Natural killer cell (primary cell): ENCODE results near the gene ZNF618. TPM values are rescaled to one million over a fixed set of nuclear protein-coding genes. Genes with fewer than 3 reads are reported as not detected.
A peak's percentile ranks its signal among the peaks of the same experiment; 100 is the strongest.

Source experiments
- ATAC-seq, 3 donors: fragments of 150-1000 bp in 2 of 3; fragments of 200-7000 bp in 1 of 3; cut with Tn5 transposase; 1 replicate in 1 of 3; 2 replicates in 2 of 3; pipeline ENCODE4 v1.10.0; 2021; ENCODE audit warnings: mild to moderate bottlenecking in 2 of 3, moderate library complexity in 2 of 3
- DNase-seq, 2 donors: peaks; one replicate each; pipeline versions ENCODE4 v3.0.0 to v3.0.0-alpha.2; 2013 to 2021; ENCODE audit warnings: mixed read lengths in 1 of 2
- H3K27ac ChIP-seq: one replicate; pipeline ENCODE4 v1.5.1; 2013; ENCODE audit warnings: mild to moderate bottlenecking, low read length
- H3K27me3 ChIP-seq: one replicate; pipeline ENCODE4 v1.6.1; 2013; ENCODE audit warnings: low read length; ENCODE audit not compliant: control insufficient read depth, insufficient read depth
- H3K36me3 ChIP-seq: one replicate; pipeline ENCODE4 v1.6.1; 2013; ENCODE audit warnings: low read length; ENCODE audit not compliant: control insufficient read depth, insufficient read depth
- H3K4me1 ChIP-seq: one replicate; pipeline ENCODE4 v1.6.1; 2013; ENCODE audit warnings: low read length; ENCODE audit not compliant: control insufficient read depth, insufficient read depth
- H3K4me3 ChIP-seq: one replicate; pipeline ENCODE4 v1.5.1; 2013; ENCODE audit warnings: low read length
- H3K9me3 ChIP-seq: one replicate; pipeline ENCODE4 v1.6.1; 2013; ENCODE audit warnings: low read length; ENCODE audit not compliant: control insufficient read depth, insufficient read depth
- H3K27ac Mint-ChIP-seq, 2 donors: one replicate each; pipeline ENCODE4 v1.8.0; 2022; ENCODE audit warnings: mild to moderate bottlenecking in 2 of 2, mixed read lengths in 2 of 2, moderate library complexity in 1 of 2
- H3K27me3 Mint-ChIP-seq, 2 donors: one replicate each; pipeline ENCODE4 v1.8.0; 2022; ENCODE audit warnings: low read depth in 2 of 2, mixed read lengths in 2 of 2
- H3K36me3 Mint-ChIP-seq: one replicate; pipeline ENCODE4 v1.8.0; 2022; ENCODE audit warnings: mixed read lengths
- H3K4me1 Mint-ChIP-seq, 2 donors: one replicate each; pipeline ENCODE4 v1.8.0; 2022; ENCODE audit warnings: mixed read lengths in 2 of 2
- H3K4me3 Mint-ChIP-seq: one replicate; pipeline ENCODE4 v1.8.0; 2022; ENCODE audit warnings: mild to moderate bottlenecking, moderate library complexity, mixed read lengths
- H3K9me3 Mint-ChIP-seq, 2 donors: one replicate each; pipeline ENCODE4 v1.8.0; 2022; ENCODE audit warnings: mixed read lengths in 2 of 2
- CTCF ChIP-seq: fragments of 200-600 bp; IDR thresholded peaks from one replicate; pipeline ENCODE4 v1.8.0; 2022; ENCODE audit warnings: antibody characterized with exemption
- WGBS: methylation state at CpG from one replicate; pipeline ENCODE4 v1.1.7; 2013; ENCODE audit warnings: missing lambda C conversion rate; ENCODE audit not compliant: insufficient coverage; 5-methylcytosine and 5-hydroxymethylcytosine counted together
- intact Hi-C: fragments of 100-400 bp; cut with micrococcal nuclease; formaldehyde crosslinking; loops from one replicate; pipeline ENCODE4 v1.14.2; 2022
- total RNA-seq, 4 donors: library from RNA; stranded (reverse); fragments of 120-200 nt in 1 of 4; gene quantifications; one replicate each; pipeline versions ENCODE4 v1.2.3 to v1.2.4, GENCODE V29; 2013 to 2022

Gene ZNF618
- total RNA-seq, 3 donors from 2014 or later (not counting 1 experiment from before 2014, with no cell fraction given) = 9.2 to 10.7 (median 10.0) TPM

GRCh38 chr9:114017741-114018715 lies 141.9 kb downstream of the ZNF618 start:
- Mint-ChIP-seq H3K9me3 (peaks cover 6% of the 10 kb centered on the region in 2 donors), H3K36me3 (peaks cover 8% of the 10 kb centered on the region), H3K4me3 (no peak overlapping the region), H3K27me3 (no peaks in the 10 kb centered on the region), H3K4me1 (no peaks in the 10 kb centered on the region), H3K27ac (no peak overlapping the region)
- ATAC-seq (peak in 1 of 3 donors; percentile 10), DNase-seq (peak in 1 of 2 donors; percentile 9)
- no peaks in the 10 kb centered on the region for H3K36me3 ChIP-seq
- WGBS = 86% methylated on average over 6 of the region's 6 CpGs
- intact Hi-C loops = no loop called here
- no peak overlapping the region for H3K4me3 ChIP-seq
- no peaks in the 10 kb centered on the region for H3K4me1 ChIP-seq
- H3K9me3 ChIP-seq = no peaks in the 10 kb centered on the region
- no peaks in the 10 kb centered on the region for H3K27me3 ChIP-seq
- no peak overlapping the region for H3K27ac ChIP-seq
- TF ChIP-seq CTCF = no peak

GRCh38 chr9:114021578-114021977 lies 145.5 kb downstream of the ZNF618 start:
- H3K27me3 Mint-ChIP-seq = no peaks in the 10 kb centered on the region
- no peak for DNase-seq
- peaks cover 10 to 21% of the 10 kb centered on the region in 2 donors for H3K9me3 Mint-ChIP-seq
- H3K36me3 Mint-ChIP-seq = peaks cover 33% of the 10 kb centered on the region
- no peak overlapping the region for H3K27ac ChIP-seq
- no peak overlapping the region for H3K4me3 ChIP-seq
- no peaks in the 10 kb centered on the region for H3K9me3 ChIP-seq
- H3K4me3 Mint-ChIP-seq = no peak overlapping the region
- WGBS = 57% methylated on average over 1 of the region's 3 CpGs
- H3K4me1 Mint-ChIP-seq = no peaks in the 10 kb centered on the region
- no peak for ATAC-seq
- intact Hi-C loops = no loop called here
- H3K27me3 ChIP-seq = no peaks in the 10 kb centered on the region
- H3K4me1 ChIP-seq = no peaks in the 10 kb centered on the region
- TF ChIP-seq CTCF = no peak
- H3K27ac Mint-ChIP-seq = no peak overlapping the region
- no peaks in the 10 kb centered on the region for H3K36me3 ChIP-seq

- Histone ChIP-seq H3K9me3 (no peaks in the 10 kb centered on the region), H3K4me1 (no peaks in the 10 kb centered on the region), H3K4me3 (no peak overlapping the region), H3K27ac (no peak overlapping the region), H3K27me3 (no peaks in the 10 kb centered on the region), H3K36me3 (no peaks in the 10 kb centered on the region)
- TF ChIP-seq CTCF = no peak
- no peak for ATAC-seq
- Mint-ChIP-seq H3K27me3 (no peaks in the 10 kb centered on the region), H3K36me3 (peaks cover 33% of the 10 kb centered on the region), H3K9me3 (peaks cover 10 to 21% of the 10 kb centered on the region in 2 donors), H3K4me1 (no peaks in the 10 kb centered on the region), H3K4me3 (no peak overlapping the region), H3K27ac (no peak overlapping the region)
- intact Hi-C loops = no loop called here
- 100% methylated on average over 1 of the region's 1 CpG for whole genome bisulfite sequencing
- no peak for DNase-seq
Measured at GRCh38 chr9:114023961-114024360, 147.9 kb downstream of the ZNF618 start.
